GM18951 (cell line): ENCODE measurements around the gene MTFR1L.
"Not testable (repeated sequence)": the region's sequence is repeated elsewhere in the genome, so short reads cannot be mapped to it uniquely, and the experiment has no call there.

ENCODE experiments used
- POLR2A ChIP-seq: IDR thresholded peaks from 4 replicates; pipeline ENCODE4 v1.6.1; 2011; ENCODE audit warnings: mild to moderate bottlenecking; ENCODE audit not compliant: insufficient read length, insufficient read depth; ENCODE audit errors: extremely low read depth
- in situ Hi-C: fragments of 300-500 bp; cut with MboI; formaldehyde crosslinking; loops from one replicate; pipeline ENCODE4 v1.12.0; 2022; ENCODE audit warnings: low sequenced_read_pairs, mixed read lengths, inconsistent platforms; ENCODE audit not compliant: unreplicated experiment

The MTFR1L gene

GRCh38 chr1:25833158-25833557, 13.4 kb downstream of the MTFR1L start:
- in situ Hi-C loops: no loop called here
- TF ChIP-seq POLR2A: no peak

- in situ Hi-C loops: no loop called here
- no peak for TF ChIP-seq POLR2A
Observed at GRCh38 chr1:25834894-25835293, 15.1 kb downstream of the MTFR1L start.

GRCh38 chr1:25836695-25837094, 16.9 kb downstream of the MTFR1L start:
- in situ Hi-C loops: no loop called here
- no peak for TF ChIP-seq POLR2A

GRCh38 chr1:25837262-25837875, 17.6 kb downstream of the MTFR1L start:
- in situ Hi-C loops: no loop called here
- TF ChIP-seq POLR2A: no peak

GRCh38 chr1:25839808-25840207, 20.1 kb downstream of the MTFR1L start:
- in situ Hi-C loops: not testable (repeated sequence)

- TF ChIP-seq POLR2A: no peak
- in situ Hi-C loops: no loop called here
Observed at GRCh38 chr1:25843483-25843882, 23.7 kb downstream of the MTFR1L start.

GRCh38 chr1:25844536-25845337, 25.0 kb downstream of the MTFR1L start:
- no peak for TF ChIP-seq POLR2A
- in situ Hi-C loops: no loop called here

- in situ Hi-C loops: no loop called here
- TF ChIP-seq POLR2A: no peak
Observed at GRCh38 chr1:25845664-25846063, 25.9 kb downstream of the MTFR1L start.

GRCh38 chr1:25847929-25848328, 28.2 kb downstream of the MTFR1L start:
- no peak for TF ChIP-seq POLR2A
- in situ Hi-C loops: no loop called here

- in situ Hi-C loops: no loop called here
- TF ChIP-seq POLR2A: no peak
Observed at GRCh38 chr1:25848531-25848930, 28.8 kb downstream of the MTFR1L start.

- no peak for TF ChIP-seq POLR2A
- in situ Hi-C loops: no loop called here
Observed at GRCh38 chr1:25854554-25854953, 34.8 kb downstream of the MTFR1L start.

GRCh38 chr1:25856856-25857255, 37.1 kb downstream of the MTFR1L start:
- TF ChIP-seq POLR2A: no peak
- in situ Hi-C loops: no loop called here

GRCh38 chr1:25858494-25858893, 38.7 kb downstream of the MTFR1L start:
- in situ Hi-C loops: no loop called here
- TF ChIP-seq POLR2A: no peak

GRCh38 chr1:25858906-25859789, 39.4 kb downstream of the MTFR1L start, which contains the start of gene AUNIP:
Gene AUNIP (minus strand): TSS chr1:25859457. CDS start chr1:25859357, 100 bp downstream.
- peak; percentile 82 for TF ChIP-seq POLR2A
- in situ Hi-C loops: no loop called here
